ENCODE results near the gene IFI44.
A peak's percentile ranks its signal among the peaks of the same experiment; 100 is the strongest.

The IFI44 gene, protein sequence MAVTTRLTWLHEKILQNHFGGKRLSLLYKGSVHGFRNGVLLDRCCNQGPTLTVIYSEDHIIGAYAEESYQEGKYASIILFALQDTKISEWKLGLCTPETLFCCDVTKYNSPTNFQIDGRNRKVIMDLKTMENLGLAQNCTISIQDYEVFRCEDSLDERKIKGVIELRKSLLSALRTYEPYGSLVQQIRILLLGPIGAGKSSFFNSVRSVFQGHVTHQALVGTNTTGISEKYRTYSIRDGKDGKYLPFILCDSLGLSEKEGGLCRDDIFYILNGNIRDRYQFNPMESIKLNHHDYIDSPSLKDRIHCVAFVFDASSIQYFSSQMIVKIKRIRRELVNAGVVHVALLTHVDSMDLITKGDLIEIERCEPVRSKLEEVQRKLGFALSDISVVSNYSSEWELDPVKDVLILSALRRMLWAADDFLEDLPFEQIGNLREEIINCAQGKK

GRCh38 chr1:78649628-78650027 lies at the start of gene IFI44:
Gene IFI44, plus strand, starts transcription at chr1:78649831. Its CDS starts 365 bp downstream, at chr1:78650196.
- no peak within 1 kb of the TSS for H3K4me3 ChIP-seq (ENCODE audit: low read length)
- DNase-seq (ENCODE audit: low read depth), result peak; percentile 75
- TF ChIP-seq CTCF (IDR thresholded peaks at IDR 0.05; ENCODE audit: insufficient read depth, low read depth, low read length, missing control alignments), result no peak

- no peak for TF ChIP-seq CTCF (IDR thresholded peaks at IDR 0.05; ENCODE audit: insufficient read depth, low read depth, low read length, missing control alignments)
- DNase-seq (ENCODE audit: low read depth), result no peak
- H3K4me3 ChIP-seq (ENCODE audit: low read length), result no peak overlapping the region
Measured at GRCh38 chr1:78601068-78601467, 48.6 kb upstream of the IFI44 start.

DNA sequence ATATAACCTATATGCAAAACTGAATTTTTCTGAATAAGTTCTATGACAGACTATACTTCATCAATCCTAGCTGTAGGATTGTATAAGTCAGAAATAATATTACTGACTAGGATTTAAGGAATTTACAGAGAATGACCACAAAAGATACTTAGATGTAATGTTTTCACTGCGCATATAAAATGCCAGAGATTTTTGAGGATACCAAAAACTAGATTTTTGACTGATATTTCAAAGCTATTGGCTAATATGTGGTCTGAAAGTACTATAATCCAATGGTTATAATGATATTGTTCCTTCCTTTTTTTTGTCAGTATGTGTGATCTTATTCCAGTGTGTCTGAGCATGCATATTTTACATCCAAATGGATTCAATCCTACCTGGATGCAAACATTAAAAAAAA lies 46.4 kb upstream of the IFI44 start:
- no peak overlapping the region for H3K4me3 ChIP-seq (ENCODE audit: low read length)
- no peak for DNase-seq (ENCODE audit: low read depth)
- no peak for TF ChIP-seq CTCF (IDR thresholded peaks at IDR 0.05; ENCODE audit: insufficient read depth, low read depth, low read length, missing control alignments)

DNA sequence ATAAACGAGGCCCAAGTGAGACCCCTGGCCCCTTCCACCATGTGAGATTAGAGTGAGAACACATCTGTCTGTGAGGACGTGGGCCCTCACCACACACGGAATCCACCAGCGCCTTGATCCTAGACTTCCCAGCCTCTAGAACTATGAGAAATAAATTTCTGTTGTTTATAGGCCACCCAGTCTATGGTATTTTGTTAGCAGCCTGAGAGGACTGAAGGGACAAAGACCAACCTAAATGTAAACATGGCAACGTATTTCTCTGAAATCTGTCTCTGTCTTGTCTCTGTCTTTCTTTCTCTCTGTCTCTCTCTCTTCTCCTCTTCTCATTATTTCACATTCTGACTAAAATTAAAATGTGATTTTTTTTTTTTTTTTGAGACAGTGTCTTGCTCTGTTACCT lies 45.0 kb upstream of the IFI44 start:
- H3K4me3 ChIP-seq (ENCODE audit: low read length), result no peak overlapping the region
- no peak for DNase-seq (ENCODE audit: low read depth)
- TF ChIP-seq CTCF (IDR thresholded peaks at IDR 0.05; ENCODE audit: insufficient read depth, low read depth, low read length, missing control alignments), result no peak

- H3K4me3 ChIP-seq (ENCODE audit: low read length), result no peak overlapping the region
- no peak for DNase-seq (ENCODE audit: low read depth)
- TF ChIP-seq CTCF (IDR thresholded peaks at IDR 0.05; ENCODE audit: insufficient read depth, low read depth, low read length, missing control alignments), result no peak
Measured at GRCh38 chr1:78606274-78606673, 43.4 kb upstream of the IFI44 start.

GRCh38 chr1:78607334-78607927 lies 42.2 kb upstream of the IFI44 start:
- peak; percentile 40 for DNase-seq (ENCODE audit: low read depth)
- no peak overlapping the region for H3K4me3 ChIP-seq (ENCODE audit: low read length)
- peak; percentile 58 for TF ChIP-seq CTCF (IDR thresholded peaks at IDR 0.05; ENCODE audit: insufficient read depth, low read depth, low read length, missing control alignments)

Measured in epithelial cell of esophagus (primary cell).